Kidney epithelial cell (primary cell): Measurements from ENCODE around the gene CRYGN. TPM values are rescaled to one million over a fixed set of nuclear protein-coding genes. Genes with fewer than 3 reads are reported as not detected.

Experiments
- DNase-seq: peaks from one replicate; pipeline ENCODE4 v3.0.0-alpha.2; 2010; ENCODE audit warnings: low read depth
- H3K27me3 ChIP-seq: 2 replicates; pipeline ENCODE4 v1.6.0; 2011; ENCODE audit warnings: low read length; ENCODE audit not compliant: control insufficient read depth, insufficient read depth
- H3K36me3 ChIP-seq: 2 replicates; pipeline ENCODE4 v1.5.1; 2011; ENCODE audit warnings: low read length; ENCODE audit not compliant: control insufficient read depth, insufficient read depth
- H3K4me3 ChIP-seq: 2 replicates; pipeline ENCODE4 v1.5.1; 2011; ENCODE audit warnings: low read depth, mild to moderate bottlenecking, control low read depth, low read length
- CTCF ChIP-seq: IDR thresholded peaks from 2 replicates; pipeline ENCODE4 v1.5.1; 2011; ENCODE audit warnings: mild to moderate bottlenecking, moderate library complexity, low read length, control low read depth, inconsistent platforms; ENCODE audit not compliant: insufficient read depth, poor library complexity, severe bottlenecking
- total RNA-seq: library from RNA; depleted of rRNA; stranded (reverse); fragments of >200 nt; gene quantifications from 2 replicates; pipeline ENCODE4 v1.2.3, GENCODE V29; 2015

CRYGN gene
- total RNA-seq, 1 donor from 2014 or later: 0.84 TPM

- Histone ChIP-seq H3K36me3 (no peaks in the 10 kb centered on the region), H3K4me3 (no peak overlapping the region), H3K27me3 (peaks cover 21% of the 10 kb centered on the region)
- no peak for DNase-seq
- no peak for TF ChIP-seq CTCF
Measured at GRCh38 chr7:151397026-151397425, 42.9 kb downstream of the CRYGN start.

GRCh38 chr7:151396328-151396970, 43.5 kb downstream of the CRYGN start:
- peaks cover 23% of the 10 kb centered on the region for H3K27me3 ChIP-seq
- no peak for TF ChIP-seq CTCF
- no peak overlapping the region for H3K4me3 ChIP-seq
- DNase-seq: no peak
- no peaks in the 10 kb centered on the region for H3K36me3 ChIP-seq

DNA sequence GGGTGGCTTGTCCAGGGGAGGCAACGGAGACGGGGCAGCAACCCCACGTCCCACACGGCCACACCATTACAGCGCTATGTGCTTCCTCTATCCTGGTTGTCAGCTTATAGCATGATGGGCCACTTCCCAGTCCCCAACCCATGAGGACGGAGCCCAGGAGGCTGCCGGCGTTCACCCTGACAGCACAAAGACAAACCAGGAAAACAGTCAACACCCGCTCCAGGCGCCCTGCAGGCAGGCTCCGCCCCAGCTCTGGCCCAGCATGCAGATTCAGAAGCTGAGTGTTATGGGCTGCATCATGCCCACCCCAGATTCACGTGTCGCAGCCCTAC, 44.9 kb downstream of the CRYGN start:
- Histone ChIP-seq H3K4me3 (no peak overlapping the region), H3K36me3 (no peaks in the 10 kb centered on the region), H3K27me3 (peaks cover 21% of the 10 kb centered on the region)
- no peak for TF ChIP-seq CTCF
- DNase-seq: no peak

GRCh38 chr7:151394076-151395035, 45.6 kb downstream of the CRYGN start:
- TF ChIP-seq CTCF: no peak

GRCh38 chr7:151393031-151393977, 46.6 kb downstream of the CRYGN start:
- TF ChIP-seq CTCF: no peak
- H3K27me3 ChIP-seq: peaks cover 27% of the 10 kb centered on the region
- DNase-seq: no peak
- H3K36me3 ChIP-seq: no peaks in the 10 kb centered on the region
- H3K4me3 ChIP-seq: no peak overlapping the region

More at GRCh38 chr7:151394076-151395035, 45.6 kb downstream of the CRYGN start:
- peaks cover 24% of the 10 kb centered on the region for H3K27me3 ChIP-seq
- DNase-seq: no peak
- no peaks in the 10 kb centered on the region for H3K36me3 ChIP-seq
- H3K4me3 ChIP-seq: no peak overlapping the region
